ENCODE measurements around the gene ACSS3. TPM values are rescaled to one million over a fixed set of nuclear protein-coding genes. Genes with fewer than 3 reads are reported as not detected.
A peak's percentile ranks its signal among the peaks of the same experiment; 100 is the strongest.
"Not testable (repeated sequence)": the region's sequence is repeated elsewhere in the genome, so short reads cannot be mapped to it uniquely, and the experiment has no call there.

ACSS3 gene
- total RNA-seq, 2 donors from 2014 or later, result not detected

- H3K27ac Mint-ChIP-seq, result no peak overlapping the region
- no peaks in the 10 kb centered on the region for H3K36me3 Mint-ChIP-seq
- H3K9me3 Mint-ChIP-seq, result peaks cover 3 to 14% of the 10 kb centered on the region in 2 donors
- no peak for DNase-seq (ENCODE audit: low spot score in 2 of 2)
- ATAC-seq, result no peak
These were observed 7.0 kb downstream of the ACSS3 start for GRCh38 chr12:81084811-81085350.

- no peak overlapping the region for H3K27ac Mint-ChIP-seq
- ATAC-seq, result no peak
- H3K36me3 Mint-ChIP-seq, result no peaks in the 10 kb centered on the region
- H3K9me3 Mint-ChIP-seq, result peaks cover 3 to 14% of the 10 kb centered on the region in 2 donors
- DNase-seq (ENCODE audit: low spot score in 2 of 2), result no peak
These were observed 8.0 kb downstream of the ACSS3 start for GRCh38 chr12:81085832-81086231.

- no peaks in the 10 kb centered on the region for H3K36me3 Mint-ChIP-seq
- H3K27ac Mint-ChIP-seq, result no peak overlapping the region
- ATAC-seq, result no peak
- peaks cover 3 to 14% of the 10 kb centered on the region in 2 donors for H3K9me3 Mint-ChIP-seq
- DNase-seq (ENCODE audit: low spot score in 2 of 2), result no peak
These were observed 8.5 kb downstream of the ACSS3 start for GRCh38 chr12:81086342-81086741.

GRCh38 chr12:81088221-81088620 lies 10.3 kb downstream of the ACSS3 start:
- H3K27ac Mint-ChIP-seq, result no peak overlapping the region
- no peak for DNase-seq (ENCODE audit: low spot score in 2 of 2)
- no peaks in the 10 kb centered on the region for H3K36me3 Mint-ChIP-seq
- peaks cover 0 to 11% of the 10 kb centered on the region in 2 donors for H3K9me3 Mint-ChIP-seq
- no peak for ATAC-seq

- no peak overlapping the region for H3K27ac Mint-ChIP-seq
- no peak for ATAC-seq
- no peaks in the 10 kb centered on the region for H3K36me3 Mint-ChIP-seq
- H3K9me3 Mint-ChIP-seq, result peaks cover 0 to 6% of the 10 kb centered on the region in 2 donors
- DNase-seq (ENCODE audit: low spot score in 2 of 2), result no peak
These were observed 11.5 kb downstream of the ACSS3 start for GRCh38 chr12:81089412-81089811.

- Mint-ChIP-seq H3K9me3 (peaks cover 0 to 3% of the 10 kb centered on the region in 2 donors), H3K36me3 (no peaks in the 10 kb centered on the region), H3K27ac (no peak overlapping the region)
- ATAC-seq (no peak), DNase-seq (ENCODE audit: low spot score in 2 of 2) (no peak)
These were observed 14.2 kb downstream of the ACSS3 start for GRCh38 chr12:81092053-81092452.

- ATAC-seq, result no peak
- no peak overlapping the region for H3K27ac Mint-ChIP-seq
These were observed 17.0 kb downstream of the ACSS3 start for GRCh38 chr12:81094718-81095360.

GRCh38 chr12:81095501-81096232 lies 17.8 kb downstream of the ACSS3 start:
- ATAC-seq (no peak), DNase-seq (ENCODE audit: low spot score in 2 of 2) (no peak)
- Mint-ChIP-seq H3K9me3 (peaks cover 6 to 7% of the 10 kb centered on the region in 2 donors), H3K36me3 (no peaks in the 10 kb centered on the region), H3K27ac (no peak overlapping the region)

More at GRCh38 chr12:81094718-81095360, 17.0 kb downstream of the ACSS3 start:
- DNase-seq (ENCODE audit: low spot score in 2 of 2), result no peak
- peaks cover 6 to 7% of the 10 kb centered on the region in 2 donors for H3K9me3 Mint-ChIP-seq
- H3K36me3 Mint-ChIP-seq, result no peaks in the 10 kb centered on the region

GRCh38 chr12:81105687-81106086 lies 27.8 kb downstream of the ACSS3 start:
- no peak for DNase-seq (ENCODE audit: low spot score in 2 of 2)
- ATAC-seq, result no peak
- Mint-ChIP-seq H3K36me3 (no peaks in the 10 kb centered on the region), H3K9me3 (peaks cover 5% of the 10 kb centered on the region in 2 donors), H3K27ac (no peak overlapping the region)

- no peak for DNase-seq (ENCODE audit: low spot score in 2 of 2)
- Mint-ChIP-seq H3K36me3 (no peaks in the 10 kb centered on the region), H3K27ac (no peak overlapping the region), H3K9me3 (peaks cover 0 to 10% of the 10 kb centered on the region in 2 donors)
- ATAC-seq, result no peak
These were observed 36.3 kb downstream of the ACSS3 start for GRCh38 chr12:81114226-81114625.

- H3K9me3 Mint-ChIP-seq, result peaks cover 6 to 11% of the 10 kb centered on the region in 2 donors
These were observed 41.2 kb downstream of the ACSS3 start for GRCh38 chr12:81119069-81119468.

GRCh38 chr12:81120961-81121360 lies 43.1 kb downstream of the ACSS3 start:
- ATAC-seq (no peak), DNase-seq (ENCODE audit: low spot score in 2 of 2) (no peak)
- Mint-ChIP-seq H3K36me3 (no peaks in the 10 kb centered on the region), H3K9me3 (peaks cover 12 to 22% of the 10 kb centered on the region in 2 donors), H3K27ac (no peak overlapping the region)

More at GRCh38 chr12:81119069-81119468, 41.2 kb downstream of the ACSS3 start:
- H3K27ac Mint-ChIP-seq; ATAC-seq; H3K36me3 Mint-ChIP-seq; DNase-seq (ENCODE audit: low spot score in 2 of 2): not testable (repeated sequence)

GRCh38 chr12:81123611-81124010 lies 45.7 kb downstream of the ACSS3 start:
- peaks cover 12 to 17% of the 10 kb centered on the region in 2 donors for H3K9me3 Mint-ChIP-seq
- no peaks in the 10 kb centered on the region for H3K36me3 Mint-ChIP-seq
- no peak overlapping the region for H3K27ac Mint-ChIP-seq
- ATAC-seq, result no peak
- DNase-seq (ENCODE audit: low spot score in 2 of 2), result no peak

GRCh38 chr12:81125691-81126090 lies 47.8 kb downstream of the ACSS3 start:
- no peak overlapping the region for H3K27ac Mint-ChIP-seq
- no peaks in the 10 kb centered on the region for H3K36me3 Mint-ChIP-seq
- peaks cover 9 to 12% of the 10 kb centered on the region in 2 donors for H3K9me3 Mint-ChIP-seq
- DNase-seq (ENCODE audit: low spot score in 2 of 2) (no peak), ATAC-seq (no peak)

GRCh38 chr12:81128930-81129554 lies 51.2 kb downstream of the ACSS3 start:
- H3K27ac Mint-ChIP-seq, result no peak overlapping the region
- no peak for ATAC-seq
- DNase-seq (ENCODE audit: low spot score in 2 of 2), result peak in 1 of 2 donors; percentile 2
- peaks cover 14 to 22% of the 10 kb centered on the region in 2 donors for H3K9me3 Mint-ChIP-seq
- H3K36me3 Mint-ChIP-seq, result peaks cover 0 to 6% of the 10 kb centered on the region in 2 donors

GRCh38 chr12:81136519-81136918 lies 58.6 kb downstream of the ACSS3 start:
- no peak for DNase-seq (ENCODE audit: low spot score in 2 of 2)
- Mint-ChIP-seq H3K9me3 (peaks cover 9 to 16% of the 10 kb centered on the region in 2 donors), H3K36me3 (peaks cover 0 to 6% of the 10 kb centered on the region in 2 donors), H3K27ac (no peak overlapping the region)
- no peak for ATAC-seq

- peaks cover 4 to 11% of the 10 kb centered on the region in 2 donors for H3K9me3 Mint-ChIP-seq
- no peaks in the 10 kb centered on the region for H3K36me3 Mint-ChIP-seq
- H3K27ac Mint-ChIP-seq, result no peak overlapping the region
- ATAC-seq, result no peak
- no peak for DNase-seq (ENCODE audit: low spot score in 2 of 2)
These were observed 59.9 kb downstream of the ACSS3 start for GRCh38 chr12:81137801-81138200.
